HG03439 (cell line): ENCODE data around the gene PLCD1.
"Not testable (repeated sequence)": the region's sequence is repeated elsewhere in the genome, so short reads cannot be mapped to it uniquely, and the experiment has no call there.

ENCODE experiments used
- ATAC-seq: cut with Tn5 transposase; IDR thresholded peaks from one replicate; pipeline ENCODE4 v1.9.1; 2021; ENCODE audit warnings: mild to moderate bottlenecking, moderate library complexity; ENCODE audit not compliant: unreplicated experiment

PLCD1 gene

GRCh38 chr3:38038447-38038911 lies 9.0 kb upstream of the PLCD1 start:
- no peak for ATAC-seq

- ATAC-seq = no peak
These were observed 7.5 kb upstream of the PLCD1 start for GRCh38 chr3:38036906-38037305.

DNA sequence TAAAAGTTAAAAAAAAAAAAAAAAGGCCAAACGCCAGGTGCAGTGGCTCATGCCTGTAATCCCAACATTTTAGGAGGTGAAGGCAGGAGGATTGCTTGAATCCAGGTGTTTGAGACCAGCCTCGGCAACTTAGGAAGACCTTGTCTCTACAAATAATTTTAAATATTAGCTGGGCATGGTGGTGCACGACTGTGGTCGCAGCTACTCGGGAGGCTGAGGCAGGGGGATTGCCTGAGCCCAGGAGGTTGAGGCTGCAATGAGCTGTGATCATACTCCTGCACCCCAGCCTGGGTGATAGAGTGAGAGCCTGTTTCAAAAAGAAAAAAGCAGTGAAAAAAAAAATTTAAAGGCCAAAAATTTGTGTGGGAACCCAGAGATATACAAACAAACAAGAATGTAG lies 6.8 kb upstream of the PLCD1 start:
- ATAC-seq = no peak

DNA sequence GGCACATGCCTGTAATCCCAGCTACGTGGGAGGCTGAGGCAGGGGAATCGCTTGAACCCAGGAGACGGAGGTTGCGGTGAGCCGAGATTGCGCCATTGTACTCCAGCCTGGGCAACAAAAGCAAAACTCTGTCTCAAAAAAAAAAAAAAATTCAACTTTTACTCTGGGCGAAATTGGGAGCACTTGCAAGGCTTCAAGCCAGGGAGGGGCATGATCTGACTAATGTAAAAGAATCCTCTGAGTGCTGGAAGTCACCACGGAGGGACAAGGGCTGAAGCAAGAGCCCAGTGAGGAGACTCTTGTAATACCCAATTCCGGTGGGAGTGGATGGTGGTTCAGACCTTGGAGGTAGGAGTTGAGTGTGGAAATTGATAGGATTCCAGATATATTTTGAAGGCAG lies 4.9 kb upstream of the PLCD1 start:
- ATAC-seq = not testable (repeated sequence)

GRCh38 chr3:38033586-38033985 lies 4.1 kb upstream of the PLCD1 start:
- ATAC-seq = not testable (repeated sequence)

- ATAC-seq = no peak
These were observed 3.0 kb upstream of the PLCD1 start for GRCh38 chr3:38032328-38032865.

DNA sequence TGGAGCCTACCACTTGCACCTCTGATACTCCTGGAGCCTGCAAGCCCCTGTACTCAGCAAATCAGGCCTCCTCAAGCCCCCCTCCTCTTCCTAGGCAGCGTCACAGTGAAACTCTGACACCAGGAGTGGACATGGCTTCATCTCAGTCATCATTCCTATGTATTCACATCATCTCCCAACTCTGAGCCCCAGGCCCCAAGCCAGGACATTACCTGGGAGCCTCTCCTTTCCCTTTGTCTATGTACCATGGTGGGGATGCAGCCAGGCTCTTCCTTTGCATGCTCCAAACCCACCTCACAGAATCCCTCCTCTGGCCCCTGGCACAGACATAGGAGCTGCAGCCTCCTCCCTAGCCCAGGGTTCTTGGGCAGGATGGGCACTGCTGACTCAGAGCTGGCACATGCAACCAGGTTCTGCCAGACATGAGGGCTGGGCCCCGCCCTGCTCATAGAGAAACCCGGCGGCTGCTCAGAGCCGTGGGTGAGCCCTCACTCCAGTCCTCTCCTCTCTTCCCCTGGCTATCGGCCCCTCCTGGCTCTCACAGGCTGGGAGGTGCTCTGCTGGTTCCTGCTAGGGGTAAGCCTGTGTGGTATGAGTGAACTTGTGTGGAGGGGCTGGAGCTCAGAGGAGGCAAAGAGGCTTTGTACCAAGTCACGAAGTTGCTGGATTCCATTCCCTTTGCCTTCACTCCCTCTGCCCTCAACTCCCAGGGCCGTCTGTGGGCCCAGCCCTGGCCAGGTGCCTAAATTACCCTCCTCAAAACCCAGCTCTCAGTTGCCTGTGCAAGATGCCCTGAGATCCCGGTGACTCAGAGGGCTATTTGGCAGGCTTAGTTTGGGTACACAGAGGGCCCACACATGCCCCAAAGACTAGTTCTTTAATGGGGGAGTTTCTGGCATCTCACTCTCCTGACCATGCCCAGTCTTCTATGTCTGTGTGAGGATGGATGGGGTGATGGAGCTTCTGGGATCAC lies 1.9 kb upstream of the PLCD1 start:
- ATAC-seq = no peak

- no peak for ATAC-seq
These were observed 932 bp upstream of the PLCD1 start for GRCh38 chr3:38030126-38031021.

- no peak for ATAC-seq
These were observed 651 bp downstream of the PLCD1 start for GRCh38 chr3:38028621-38029361.

DNA sequence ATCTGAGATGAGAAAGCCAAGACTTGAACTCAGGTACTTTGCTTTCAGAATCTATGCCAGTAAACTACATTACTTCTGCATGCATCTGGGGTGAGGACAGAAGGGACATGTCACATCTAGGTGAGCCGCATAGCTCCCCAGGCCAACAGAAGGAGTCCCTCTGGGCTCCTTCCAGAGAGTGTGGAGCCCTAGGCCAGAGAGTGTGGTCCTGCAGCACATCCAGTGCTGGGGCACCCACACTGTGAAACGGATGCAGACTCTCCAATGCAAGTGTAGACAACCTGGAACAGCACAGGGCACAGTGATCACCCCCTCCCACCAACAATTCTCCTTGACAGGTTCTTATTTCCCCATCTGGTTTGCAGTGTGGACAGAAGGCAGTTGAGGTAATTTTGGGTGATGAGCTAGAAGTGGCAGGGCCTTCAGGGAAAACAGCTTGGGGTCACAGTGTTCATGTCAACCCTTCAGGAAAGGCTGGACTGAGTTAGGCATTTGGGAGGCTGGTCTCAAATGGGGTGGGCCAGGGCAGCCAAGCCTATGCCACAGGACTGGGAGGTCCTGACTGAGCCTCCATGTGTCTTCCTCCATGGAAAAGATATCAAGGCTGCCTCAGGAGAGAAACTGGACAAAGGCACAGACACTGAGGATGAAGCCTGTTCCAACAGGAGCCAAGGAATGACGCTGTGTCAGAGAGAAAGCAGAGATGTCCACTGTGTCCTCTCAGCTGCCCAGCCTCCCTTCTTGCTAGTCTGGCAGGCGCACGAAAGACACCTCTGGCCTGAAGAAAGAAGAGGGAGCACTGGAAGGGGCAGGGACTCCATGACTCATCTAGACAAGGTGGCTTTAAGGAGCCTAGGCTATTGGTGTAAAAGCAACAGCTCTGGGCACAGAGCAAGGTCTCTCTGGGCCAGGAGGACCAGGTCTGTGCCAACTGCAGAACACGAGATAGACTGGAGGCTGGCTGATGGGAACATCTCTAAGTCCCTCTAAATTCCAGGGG lies 1.7 kb downstream of the PLCD1 start:
- no peak for ATAC-seq

- no peak for ATAC-seq
These were observed 2.6 kb downstream of the PLCD1 start for GRCh38 chr3:38026856-38027255.

GRCh38 chr3:38022896-38023709 lies 6.3 kb downstream of the PLCD1 start:
- ATAC-seq = no peak

GRCh38 chr3:38022301-38022700 lies 7.1 kb downstream of the PLCD1 start:
- no peak for ATAC-seq

GRCh38 chr3:38021196-38021595 lies 8.2 kb downstream of the PLCD1 start:
- ATAC-seq = no peak

GRCh38 chr3:38020342-38020726 lies 9.1 kb downstream of the PLCD1 start:
- ATAC-seq = no peak

- no peak for ATAC-seq
These were observed 9.6 kb downstream of the PLCD1 start for GRCh38 chr3:38019658-38020341.

GRCh38 chr3:38018296-38019266 lies 10.9 kb downstream of the PLCD1 start:
- ATAC-seq = no peak
